Skeletal muscle satellite cell (primary cell): ENCODE measurements around the gene FAM221B.

Source experiments
- H3K27me3 ChIP-seq: 2 replicates; pipeline ENCODE4 v1.7.0; 2013; ENCODE audit warnings: low read length; ENCODE audit not compliant: control insufficient read depth, insufficient read depth
- H3K36me3 ChIP-seq: 2 replicates; pipeline ENCODE4 v1.7.0; 2013; ENCODE audit warnings: mild to moderate bottlenecking, control low read depth, low read length; ENCODE audit not compliant: insufficient read depth
- H3K4me1 ChIP-seq: 2 replicates; pipeline ENCODE4 v1.7.0; 2013; ENCODE audit warnings: low read length; ENCODE audit not compliant: control insufficient read depth, insufficient read depth
- H3K4me2 ChIP-seq: 2 replicates; pipeline ENCODE4 v1.7.0; 2013; ENCODE audit warnings: mild to moderate bottlenecking, low read length
- H3K4me3 ChIP-seq: 2 replicates; pipeline ENCODE4 v1.7.0; 2013; ENCODE audit warnings: low read length
- H3K9ac ChIP-seq: 2 replicates; pipeline ENCODE4 v1.7.0; 2013; ENCODE audit warnings: mild to moderate bottlenecking, low read depth, low read length, moderate library complexity
- H3K9me3 ChIP-seq: replicated peaks from 2 replicates; pipeline ENCODE4 v1.7.0; 2013; ENCODE audit warnings: mild to moderate bottlenecking, control low read depth, low read length

FAM221B gene

DNA sequence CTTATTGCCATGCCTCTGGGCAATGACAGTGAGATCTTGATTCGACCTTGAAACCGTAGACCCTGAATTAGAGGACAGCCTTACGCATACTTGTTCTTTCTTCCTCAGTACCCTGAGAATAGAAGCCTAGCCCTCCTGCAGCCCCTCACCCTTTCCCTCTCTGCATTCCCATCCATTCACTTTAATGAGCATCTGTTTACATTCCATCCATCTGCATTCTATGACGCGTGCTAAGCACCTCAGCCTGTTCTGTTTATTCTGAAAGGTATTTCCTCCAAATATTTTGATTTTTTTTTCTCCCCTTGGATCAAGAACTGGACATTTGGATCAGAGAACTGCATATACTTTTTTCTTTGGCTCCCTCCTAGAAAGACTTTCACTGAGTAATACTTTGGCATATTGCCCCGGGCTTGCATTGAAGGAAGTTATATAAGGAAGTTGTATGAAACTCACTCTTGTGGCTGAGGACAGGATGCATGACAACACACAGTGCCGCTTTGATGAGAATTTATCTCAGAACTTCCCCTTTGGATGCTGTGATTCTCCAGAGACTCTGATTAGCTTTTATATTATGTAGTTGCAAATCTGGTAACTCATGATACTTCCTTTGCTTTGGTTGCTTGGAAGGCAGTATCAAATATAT, 16.2 kb upstream of the FAM221B start:
- H3K4me2 ChIP-seq: peak overlapping the region; percentile 7
- H3K4me1 ChIP-seq: peaks cover 28% of the 10 kb centered on the region
- H3K9ac ChIP-seq: peak overlapping the region; percentile 6
- H3K36me3 ChIP-seq: no peaks in the 10 kb centered on the region
- no peak overlapping the region for H3K4me3 ChIP-seq
- no peaks in the 10 kb centered on the region for H3K27me3 ChIP-seq
- no peaks in the 10 kb centered on the region for H3K9me3 ChIP-seq

DNA sequence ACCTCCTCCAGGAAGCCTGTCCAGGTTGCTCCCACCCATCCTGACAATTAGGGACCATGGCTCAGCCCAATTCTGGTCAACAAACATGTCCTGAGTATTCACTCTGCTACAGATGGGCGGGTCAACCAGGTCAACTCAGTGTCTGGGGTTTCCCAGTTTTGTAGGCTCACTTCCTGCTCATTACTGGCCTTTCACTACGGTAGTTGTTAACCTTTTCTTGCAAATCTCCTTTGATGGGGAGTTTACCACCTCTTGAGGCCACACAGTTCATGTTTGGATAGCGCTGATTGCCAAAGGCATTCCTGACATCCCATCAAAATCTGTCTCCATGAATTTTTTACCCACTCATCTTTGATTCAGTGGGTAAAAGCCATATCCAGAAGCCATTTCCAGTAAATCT, 14.3 kb upstream of the FAM221B start:
- Histone ChIP-seq H3K9ac (no peak overlapping the region), H3K4me2 (no peak overlapping the region), H3K36me3 (no peaks in the 10 kb centered on the region), H3K27me3 (no peaks in the 10 kb centered on the region), H3K9me3 (no peaks in the 10 kb centered on the region), H3K4me1 (peaks cover 25% of the 10 kb centered on the region), H3K4me3 (no peak overlapping the region)

DNA sequence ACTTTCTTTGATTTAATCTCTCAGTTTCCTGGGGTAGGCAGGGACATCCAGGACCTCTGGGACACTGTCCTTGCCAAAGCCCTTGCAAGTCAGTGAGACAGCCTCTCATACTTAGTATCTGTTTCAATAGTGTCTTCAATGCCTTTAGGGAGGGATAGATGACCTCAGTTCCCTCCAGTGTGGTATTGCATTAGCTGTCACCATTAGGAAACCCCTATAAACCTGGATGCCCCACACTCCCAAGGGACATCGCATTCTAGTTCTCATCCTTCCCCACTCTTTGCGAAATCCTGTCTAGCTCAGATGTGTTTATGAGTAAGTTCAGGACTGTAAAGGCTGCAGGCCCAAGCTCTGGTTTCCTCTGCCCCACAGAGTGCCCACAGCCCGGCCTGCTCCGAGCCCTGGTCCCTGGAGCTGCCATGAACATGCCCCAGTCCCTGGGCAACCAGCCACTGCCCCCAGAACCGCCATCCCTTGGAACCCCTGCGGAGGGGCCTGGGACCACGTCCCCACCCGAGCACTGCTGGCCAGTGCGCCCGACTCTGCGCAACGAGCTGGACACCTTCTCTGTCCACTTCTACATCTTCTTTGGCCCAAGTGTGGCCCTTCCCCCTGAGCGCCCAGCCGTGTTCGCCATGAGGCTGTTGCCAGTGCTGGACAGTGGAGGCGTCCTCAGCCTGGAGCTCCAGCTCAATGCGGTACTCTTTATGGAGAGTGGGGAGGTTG, 13.7 kb upstream of the FAM221B start:
- Histone ChIP-seq H3K27me3 (no peaks in the 10 kb centered on the region), H3K4me3 (no peak overlapping the region), H3K4me1 (peaks cover 19% of the 10 kb centered on the region), H3K36me3 (no peaks in the 10 kb centered on the region), H3K9me3 (no peaks in the 10 kb centered on the region), H3K9ac (no peak overlapping the region), H3K4me2 (no peak overlapping the region)

DNA sequence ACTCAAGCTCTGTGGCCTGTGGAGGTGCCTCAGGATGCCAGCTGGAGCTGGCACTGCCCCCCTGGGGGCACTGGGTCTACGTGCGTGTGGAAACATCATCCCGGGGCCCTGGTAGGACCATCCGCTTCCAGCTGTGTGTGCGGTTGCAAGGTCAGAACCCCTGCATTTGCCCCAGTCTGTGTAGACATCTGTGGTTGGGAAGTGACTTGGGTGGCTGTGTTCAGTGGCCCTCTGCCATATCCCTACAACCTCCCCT, 13.0 kb upstream of the FAM221B start:
- no peaks in the 10 kb centered on the region for H3K27me3 ChIP-seq
- peaks cover 18% of the 10 kb centered on the region for H3K4me1 ChIP-seq
- H3K9me3 ChIP-seq: no peaks in the 10 kb centered on the region
- H3K4me2 ChIP-seq: no peak overlapping the region
- H3K4me3 ChIP-seq: no peak overlapping the region
- no peaks in the 10 kb centered on the region for H3K36me3 ChIP-seq
- H3K9ac ChIP-seq: no peak overlapping the region

DNA sequence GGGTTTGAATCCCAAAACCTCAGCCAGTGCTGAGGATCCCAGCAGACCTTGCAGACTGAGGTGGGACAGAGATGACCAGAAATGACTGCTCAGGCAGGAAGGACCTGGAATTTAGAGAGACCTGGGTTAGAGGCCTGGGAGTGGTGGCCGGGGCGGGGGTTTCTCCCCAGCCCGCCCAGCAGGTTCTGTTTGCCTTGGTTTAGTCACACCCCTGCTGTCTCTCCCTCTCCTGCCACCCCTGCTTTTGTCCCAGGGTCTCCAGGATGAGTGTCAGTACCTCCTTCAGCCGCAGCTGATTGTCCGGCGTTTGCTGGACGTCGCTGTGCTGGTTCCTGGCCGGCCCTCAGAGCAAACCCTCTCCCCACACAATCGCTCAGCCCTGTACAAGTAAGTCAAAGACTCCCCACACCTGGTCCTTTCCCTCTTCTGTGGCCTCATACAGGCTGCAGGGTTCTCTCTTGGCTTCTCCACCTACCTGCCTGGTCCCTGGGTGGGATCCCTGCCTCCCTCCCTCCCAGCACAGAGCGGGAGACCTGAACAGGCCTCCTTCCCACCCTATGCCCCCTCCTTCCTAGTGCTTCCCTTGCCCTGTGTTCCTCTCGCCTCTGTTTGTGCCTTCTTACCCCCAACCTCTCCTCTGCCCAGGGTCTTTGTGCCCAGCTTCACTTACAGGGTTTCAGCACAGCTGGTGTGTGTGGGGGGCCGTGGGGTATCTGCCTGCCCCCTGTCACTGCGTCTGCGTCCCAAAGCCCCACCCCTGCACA, 12.5 kb upstream of the FAM221B start:
- Histone ChIP-seq H3K9me3 (no peaks in the 10 kb centered on the region), H3K36me3 (no peaks in the 10 kb centered on the region), H3K27me3 (no peaks in the 10 kb centered on the region)

DNA sequence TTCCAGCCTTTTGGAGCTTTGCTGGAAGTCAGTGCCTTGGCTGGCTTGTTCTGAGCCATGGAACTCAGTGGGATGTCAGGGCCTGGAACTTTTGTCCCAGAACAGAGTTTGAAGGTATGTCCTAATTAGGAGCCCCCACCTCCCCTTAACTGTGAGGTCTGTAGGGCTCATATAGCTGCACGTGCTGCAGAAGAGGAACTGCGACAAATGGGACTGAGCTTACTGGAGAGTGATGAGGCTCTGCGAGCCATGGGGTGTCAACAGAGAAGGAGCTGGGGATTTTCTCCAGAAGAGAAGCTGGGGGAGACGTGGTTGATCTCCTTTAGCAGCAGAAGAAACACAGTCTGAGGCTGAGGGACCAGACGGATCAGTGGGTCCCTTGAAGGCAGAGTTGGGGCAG, 11.4 kb upstream of the FAM221B start:
- no peak overlapping the region for H3K9ac ChIP-seq
- H3K36me3 ChIP-seq: no peaks in the 10 kb centered on the region
- H3K4me3 ChIP-seq: no peak overlapping the region
- H3K27me3 ChIP-seq: no peaks in the 10 kb centered on the region
- peaks cover 10% of the 10 kb centered on the region for H3K4me1 ChIP-seq
- H3K9me3 ChIP-seq: no peaks in the 10 kb centered on the region
- H3K4me2 ChIP-seq: no peak overlapping the region

More for the DNA sequence above, 12.5 kb upstream of the FAM221B start:
- Histone ChIP-seq H3K4me2 (no peak overlapping the region), H3K4me1 (peaks cover 18% of the 10 kb centered on the region), H3K9ac (no peak overlapping the region), H3K4me3 (no peak overlapping the region)

DNA sequence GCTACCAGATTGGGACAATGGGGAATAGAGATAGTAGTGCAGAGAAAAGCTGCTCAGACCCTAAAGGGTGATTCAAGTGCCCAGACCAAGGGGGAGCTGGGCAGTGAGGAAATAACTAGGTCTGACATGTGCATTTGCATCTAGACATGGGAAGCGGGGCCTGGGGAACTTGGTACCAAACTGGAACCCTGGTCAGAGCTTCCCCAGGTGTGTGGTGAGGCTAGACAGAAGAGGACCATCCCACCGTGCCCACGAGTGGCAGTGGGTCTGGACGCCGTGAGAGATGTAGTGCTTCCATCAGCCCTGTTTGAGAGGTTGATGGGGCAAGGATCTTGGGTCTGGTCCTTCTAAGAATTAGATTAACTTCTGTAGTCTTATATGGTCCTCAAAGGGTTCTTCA, 8.1 kb upstream of the FAM221B start:
- H3K4me1 ChIP-seq: peaks cover 9% of the 10 kb centered on the region
- H3K9ac ChIP-seq: no peak overlapping the region
- H3K36me3 ChIP-seq: no peaks in the 10 kb centered on the region
- H3K4me3 ChIP-seq: no peak overlapping the region
- no peaks in the 10 kb centered on the region for H3K27me3 ChIP-seq
- no peak overlapping the region for H3K4me2 ChIP-seq
- no peaks in the 10 kb centered on the region for H3K9me3 ChIP-seq

DNA sequence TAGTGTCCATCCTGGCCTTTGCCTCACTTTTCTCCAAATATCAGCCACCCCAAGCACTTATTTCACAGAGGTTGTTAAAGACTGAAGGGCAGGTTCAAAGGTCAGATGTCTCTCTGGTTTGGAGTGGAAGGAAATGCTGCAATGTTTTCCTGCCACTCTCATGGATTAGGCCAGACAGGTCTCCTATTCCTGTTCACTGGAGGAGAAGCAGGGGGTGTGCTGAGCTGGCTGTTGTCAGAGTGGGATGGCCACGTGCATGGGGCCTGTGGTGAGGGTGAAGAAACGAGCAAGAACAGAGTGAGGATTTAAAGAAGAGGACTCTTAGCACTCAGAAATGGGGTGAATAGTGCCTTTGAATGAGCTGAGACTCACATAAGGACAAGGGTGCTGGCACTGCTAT, 7.2 kb upstream of the FAM221B start:
- Histone ChIP-seq H3K27me3 (no peaks in the 10 kb centered on the region), H3K36me3 (no peaks in the 10 kb centered on the region), H3K9me3 (no peaks in the 10 kb centered on the region), H3K4me3 (no peak overlapping the region), H3K4me2 (no peak overlapping the region), H3K9ac (no peak overlapping the region), H3K4me1 (peaks cover 9% of the 10 kb centered on the region)

DNA sequence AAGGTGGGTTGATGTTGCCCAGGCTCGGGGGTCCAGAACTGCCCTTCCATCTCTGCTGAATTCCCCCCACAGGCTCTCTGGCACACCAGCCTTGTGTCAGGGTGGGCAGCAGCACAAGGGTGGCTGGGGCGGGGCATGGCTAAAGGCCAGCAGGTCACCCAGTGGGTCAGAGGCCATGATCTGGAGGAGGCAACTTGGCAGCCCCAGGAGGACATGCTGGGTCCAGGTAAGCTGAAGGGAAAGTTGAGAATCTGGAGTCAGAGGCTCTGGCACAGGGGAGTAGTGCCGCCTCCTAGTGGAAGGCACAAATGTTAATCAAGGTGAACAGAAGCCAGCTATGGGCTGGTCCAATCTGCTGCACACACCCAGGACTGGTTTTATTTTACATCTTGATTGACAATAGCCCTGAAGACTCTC, 6.7 kb upstream of the FAM221B start:
- no peak overlapping the region for H3K4me3 ChIP-seq
- no peak overlapping the region for H3K9ac ChIP-seq
- H3K4me1 ChIP-seq: peaks cover 9% of the 10 kb centered on the region
- H3K36me3 ChIP-seq: no peaks in the 10 kb centered on the region
- H3K4me2 ChIP-seq: no peak overlapping the region
- H3K9me3 ChIP-seq: no peaks in the 10 kb centered on the region
- H3K27me3 ChIP-seq: no peaks in the 10 kb centered on the region

DNA sequence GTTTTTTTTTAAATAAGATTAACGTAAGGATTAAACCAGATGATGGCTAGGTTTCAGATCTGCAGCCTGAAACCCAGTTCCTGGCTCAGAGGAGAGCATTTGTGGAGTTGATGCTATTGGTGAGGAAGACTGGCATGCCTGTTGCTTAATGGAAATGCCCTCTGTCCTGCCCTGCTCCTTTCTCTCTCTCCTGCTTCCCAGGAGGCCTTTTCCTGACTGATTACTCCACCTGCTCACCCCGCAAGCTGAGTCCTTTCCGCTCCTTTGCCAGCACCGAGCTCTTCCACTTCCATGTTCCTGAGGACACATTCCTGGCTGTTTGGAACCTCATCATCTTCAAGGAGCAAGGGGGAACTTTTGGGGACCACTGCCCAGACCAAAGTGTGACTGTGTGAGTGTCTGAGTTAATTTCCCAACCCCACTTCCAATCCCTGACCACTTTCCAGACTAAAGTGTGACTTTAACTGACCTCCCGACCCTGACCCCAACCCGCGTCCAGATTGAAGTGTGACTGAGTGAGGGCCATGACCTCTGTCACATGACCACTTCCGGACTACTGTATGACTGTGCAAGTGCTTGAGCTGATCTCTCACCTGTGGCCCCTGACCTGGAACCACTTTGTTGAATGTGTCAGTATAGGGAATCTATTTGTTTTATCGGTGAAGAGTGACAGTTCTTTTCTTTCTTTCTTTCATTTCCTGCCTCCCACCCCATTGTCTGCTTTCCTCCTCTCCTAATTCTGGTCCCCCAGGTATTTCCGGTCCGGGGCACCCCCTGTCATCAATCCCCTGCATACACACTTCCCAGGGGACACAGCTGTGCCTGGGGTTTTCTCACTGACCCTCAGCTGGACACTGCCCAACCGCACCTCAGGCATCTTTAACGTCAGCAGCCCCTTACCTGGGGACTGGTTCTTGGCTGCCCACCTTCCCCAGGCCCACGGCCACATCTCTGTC, 6.0 kb upstream of the FAM221B start:
- Histone ChIP-seq H3K9me3 (no peaks in the 10 kb centered on the region), H3K27me3 (no peaks in the 10 kb centered on the region), H3K9ac (no peak overlapping the region), H3K4me3 (no peak overlapping the region), H3K4me1 (peaks cover 15% of the 10 kb centered on the region), H3K36me3 (no peaks in the 10 kb centered on the region), H3K4me2 (no peak overlapping the region)

DNA sequence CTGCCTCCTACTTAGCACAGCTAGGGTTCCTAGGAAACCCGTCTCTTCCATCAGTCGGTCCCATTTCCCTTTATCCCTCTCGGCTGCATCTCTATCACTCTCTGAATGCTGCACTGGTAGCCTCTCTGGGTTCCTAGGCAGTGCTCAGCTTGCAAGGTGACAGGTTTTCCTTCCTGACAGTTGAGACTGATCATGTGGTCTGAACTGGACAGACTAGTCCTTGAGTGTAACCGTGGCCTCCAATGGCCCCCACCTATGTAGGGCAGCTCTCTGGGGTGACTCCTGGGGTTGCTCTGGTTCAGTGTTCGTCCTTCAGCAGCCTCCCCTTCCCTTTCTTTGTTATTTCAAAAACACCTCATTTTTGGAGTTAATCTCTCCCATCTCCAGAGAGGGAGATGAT, 4.3 kb upstream of the FAM221B start:
- Histone ChIP-seq H3K36me3 (no peaks in the 10 kb centered on the region), H3K4me2 (no peak overlapping the region), H3K4me1 (peaks cover 24% of the 10 kb centered on the region), H3K9ac (no peak overlapping the region), H3K27me3 (no peaks in the 10 kb centered on the region), H3K9me3 (no peaks in the 10 kb centered on the region), H3K4me3 (no peak overlapping the region)
